Measurements from ENCODE around the gene YBX2. TPM values are rescaled to one million over a fixed set of nuclear protein-coding genes. Genes with fewer than 3 reads are reported as not detected.
A peak's percentile ranks its signal among the peaks of the same experiment; 100 is the strongest.

The YBX2 gene
- polyA plus RNA-seq, 1 experiment, result 0.02 TPM

GRCh38 chr17:7239091-7240027, 55.1 kb downstream of the YBX2 start, which contains the start of gene PHF23:
PHF23 (minus strand) TSS chr17:7239457; CDS start chr17:7239279, 178 bp downstream.
- TF ChIP-seq CTCF (IDR thresholded peaks at IDR 0.05; ENCODE audit: low read depth, low read length), result no peak
- Histone ChIP-seq H3K27ac (ENCODE audit: low read depth, low read length) (peak within 1 kb of the TSS; percentile 70), H3K4me3 (ENCODE audit: low read depth, low read length) (peak within 1 kb of the TSS; percentile 97), H3K27me3 (ENCODE audit: control insufficient read depth, insufficient read depth, low read length) (no peaks in the 10 kb centered on the region), H3K9me3 (ENCODE audit: control insufficient read depth, insufficient read depth, low read length) (peaks cover 3% of the 10 kb centered on the region; the same call in 1 of the 2 replicates)
- POLR2A ChIA-PET, result interaction anchor here (0.6 to 1.3 kb wide), 4 partner anchors 17 to 69 kb away, joined by 3 to 10 read pairs (median 4); partner anchors contain the start of genes ACADVL and DLG4
- DNase-seq (ENCODE audit: low read depth, low spot score), result peak; percentile 99
- CTCF ChIA-PET, result no interaction called here

- DNase-seq (ENCODE audit: low read depth, low spot score), result no peak
- Histone ChIP-seq H3K27ac (ENCODE audit: low read depth, low read length) (peak overlapping the region; percentile 70), H3K27me3 (ENCODE audit: control insufficient read depth, insufficient read depth, low read length) (no peaks in the 10 kb centered on the region), H3K4me3 (ENCODE audit: low read depth, low read length) (peak overlapping the region; percentile 93), H3K9me3 (ENCODE audit: control insufficient read depth, insufficient read depth, low read length) (peaks cover 3% of the 10 kb centered on the region; the same call in 1 of the 2 replicates)
- TF ChIP-seq CTCF (IDR thresholded peaks at IDR 0.05; ENCODE audit: low read depth, low read length), result no peak
- ChIA-PET CTCF (no interaction called here), POLR2A (interaction anchor here (0.7 to 1.3 kb wide), 2 partner anchors 16 to 19 kb away, joined by 4 to 5 read pairs; partner anchors contain the start of genes ACADVL and DLG4)
Observed at GRCh38 chr17:7238420-7239090, 55.9 kb downstream of the YBX2 start.

Small RNA genes lying within 50 kb of the gene (small RNA-seq; reads per million reads assigned to genes)
- gene AC026954.2 (ENCODE audit: insufficient read length, low read depth) (not detected), gene RF00019 (ENCODE audit: insufficient read length, low read depth) (not detected)

Other genes starting within 250 kb of the YBX2 start
- gene CLEC10A, start 214.4 kb downstream of the YBX2 start, polyA plus RNA-seq (2011; rRNA removed), result not detected in 2 replicates
- not detected in 2 replicates for gene ASGR2, start 179.8 kb downstream of the YBX2 start, polyA plus RNA-seq (2011; rRNA removed)
- 1.1 and 1.5 TPM in 2 replicates for gene ASGR1, start 115.3 kb downstream of the YBX2 start, polyA plus RNA-seq (2011; rRNA removed)
- gene DLG4, start 74.8 kb downstream of the YBX2 start, polyA plus RNA-seq (2011; rRNA removed), result 10.2 and 11.6 TPM in 2 replicates
- 217 and 262 TPM in 2 replicates for gene ACADVL, start 74.7 kb downstream of the YBX2 start, polyA plus RNA-seq (2011; rRNA removed)
- 5.1 and 8.2 TPM in 2 replicates for gene DVL2, start 60.1 kb downstream of the YBX2 start, polyA plus RNA-seq (2011; rRNA removed)
- gene PHF23, start 55.2 kb downstream of the YBX2 start, polyA plus RNA-seq (2011; rRNA removed), result 56.3 and 58.7 TPM in 2 replicates
- gene GABARAP, start 52.2 kb downstream of the YBX2 start, polyA plus RNA-seq (2011; rRNA removed), result 929 and 984 TPM in 2 replicates
- 115 and 151 TPM in 2 replicates for gene CTDNEP1, start 42.9 kb downstream of the YBX2 start, polyA plus RNA-seq (2011; rRNA removed)
- gene ELP5, start 42.4 kb downstream of the YBX2 start, polyA plus RNA-seq (2011; rRNA removed), result 25.9 and 28.0 TPM in 2 replicates
- 0.84 and 1.0 TPM in 2 replicates for gene CLDN7, start 32.2 kb downstream of the YBX2 start, polyA plus RNA-seq (2011; rRNA removed)
- 0.15 and 0.21 TPM in 2 replicates for gene SLC2A4, start 12.9 kb downstream of the YBX2 start, polyA plus RNA-seq (2011; rRNA removed)
- 466 and 469 TPM in 2 replicates for gene EIF5A, start 13.0 kb upstream of the YBX2 start, polyA plus RNA-seq (2011; rRNA removed)
- 21.5 and 22.2 TPM in 2 replicates for gene GPS2, start 20.7 kb upstream of the YBX2 start, polyA plus RNA-seq (2011; rRNA removed)
- 7.3 and 9.6 TPM in 2 replicates for gene NEURL4, start 34.7 kb upstream of the YBX2 start, polyA plus RNA-seq (2011; rRNA removed)
- 0.35 and 0.74 TPM in 2 replicates for gene ACAP1, start 41.9 kb upstream of the YBX2 start, polyA plus RNA-seq (2011; rRNA removed)
- 12.1 and 13.8 TPM in 2 replicates for gene KCTD11, start 57.5 kb upstream of the YBX2 start, polyA plus RNA-seq (2011; rRNA removed)
- gene TMEM95, start 60.5 kb upstream of the YBX2 start, polyA plus RNA-seq (2011; rRNA removed), result not detected in 2 replicates
- 0.22 and 0.25 TPM in 2 replicates for gene TNK1, start 86.5 kb upstream of the YBX2 start, polyA plus RNA-seq (2011; rRNA removed)
- 35.2 and 53.0 TPM in 2 replicates for gene PLSCR3, start 99.9 kb upstream of the YBX2 start, polyA plus RNA-seq (2011; rRNA removed)
- gene TMEM256, start 109.5 kb upstream of the YBX2 start, polyA plus RNA-seq (2011; rRNA removed), result 83.8 and 104 TPM in 2 replicates
- gene NLGN2, start 113.2 kb upstream of the YBX2 start, polyA plus RNA-seq (2011; rRNA removed), result 8.9 and 12.4 TPM in 2 replicates
- gene SPEM1, start 125.7 kb upstream of the YBX2 start, polyA plus RNA-seq (2011; rRNA removed), result not detected in 2 replicates
- gene SPEM2, start 131.0 kb upstream of the YBX2 start, polyA plus RNA-seq (2011; rRNA removed), result not detected in 2 replicates
- gene SPEM3, start 134.2 kb upstream of the YBX2 start, polyA plus RNA-seq (2011; rRNA removed), result not detected in 2 replicates
- 1.0 and 1.1 TPM in 2 replicates for gene TMEM102, start 140.8 kb upstream of the YBX2 start, polyA plus RNA-seq (2011; rRNA removed)
- 0.58 and 0.63 TPM in 2 replicates for gene FGF11, start 144.9 kb upstream of the YBX2 start, polyA plus RNA-seq (2011; rRNA removed)
- 5.3 and 6.3 TPM in 2 replicates for gene CHRNB1, start 150.4 kb upstream of the YBX2 start, polyA plus RNA-seq (2011; rRNA removed)
- gene ZBTB4, start 185.0 kb upstream of the YBX2 start, polyA plus RNA-seq (2011; rRNA removed), result 18.8 and 22.3 TPM in 2 replicates
- gene SLC35G6, start 186.8 kb upstream of the YBX2 start, polyA plus RNA-seq (2011; rRNA removed), result not detected in 2 replicates
- gene POLR2A, start 189.7 kb upstream of the YBX2 start, polyA plus RNA-seq (2011; rRNA removed), result 18.4 and 35.0 TPM in 2 replicates